ENCODE results near the gene VSIG8.

The VSIG8 gene

DNA sequence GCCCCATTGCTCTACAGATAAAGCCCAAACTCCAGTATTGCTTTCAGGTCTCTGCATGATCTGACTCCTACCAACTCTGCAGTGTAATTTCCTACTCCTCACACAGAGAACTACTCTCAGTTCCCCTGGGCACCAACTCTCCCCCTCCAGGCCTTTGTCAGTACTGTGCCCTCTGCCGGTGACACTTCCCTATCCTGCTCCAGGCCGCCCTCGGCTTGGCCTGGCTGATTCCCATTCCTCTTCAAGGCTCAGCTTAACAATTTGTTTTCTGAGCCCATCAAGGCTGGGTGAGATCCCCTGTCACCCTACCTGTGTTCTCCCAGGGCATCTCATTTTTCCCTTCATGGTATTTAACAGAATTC, 33.2 kb downstream of the VSIG8 start:
- DNase-seq (ENCODE audit: low spot score), result peak; percentile 76

DNA sequence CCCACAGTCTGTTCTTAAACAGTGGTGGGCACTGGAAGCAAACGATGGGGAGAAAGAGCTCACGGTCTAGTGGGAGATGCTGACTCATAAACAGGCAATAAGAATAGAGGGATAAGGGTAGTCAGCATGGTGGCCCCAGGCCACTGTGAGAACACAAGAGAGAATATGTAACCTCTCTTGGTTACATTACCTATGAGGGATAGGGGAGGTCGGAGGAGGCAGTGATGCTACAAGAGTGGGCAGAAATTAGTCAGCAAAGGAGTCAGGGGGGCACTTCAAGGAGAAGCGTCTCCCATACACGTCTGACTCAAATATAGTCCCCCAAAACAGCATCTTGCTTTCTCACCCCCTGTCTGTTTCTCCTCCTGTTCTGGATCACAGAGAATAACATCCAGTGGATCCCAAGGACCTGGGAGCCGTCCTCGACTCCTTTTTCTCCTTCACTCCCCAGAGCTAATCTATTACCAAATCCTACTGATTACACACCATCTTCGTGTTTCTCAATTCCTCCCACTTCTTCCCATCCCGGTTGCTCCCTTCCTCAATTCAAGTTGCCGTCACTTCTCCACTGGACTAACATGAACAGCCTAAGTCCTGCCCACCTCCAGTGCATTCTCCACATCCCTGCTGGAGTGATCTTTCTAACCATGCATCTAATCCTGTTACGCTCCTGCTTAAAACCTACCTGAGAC, 33.7 kb downstream of the VSIG8 start:
- no peak for DNase-seq (ENCODE audit: low spot score)

DNA sequence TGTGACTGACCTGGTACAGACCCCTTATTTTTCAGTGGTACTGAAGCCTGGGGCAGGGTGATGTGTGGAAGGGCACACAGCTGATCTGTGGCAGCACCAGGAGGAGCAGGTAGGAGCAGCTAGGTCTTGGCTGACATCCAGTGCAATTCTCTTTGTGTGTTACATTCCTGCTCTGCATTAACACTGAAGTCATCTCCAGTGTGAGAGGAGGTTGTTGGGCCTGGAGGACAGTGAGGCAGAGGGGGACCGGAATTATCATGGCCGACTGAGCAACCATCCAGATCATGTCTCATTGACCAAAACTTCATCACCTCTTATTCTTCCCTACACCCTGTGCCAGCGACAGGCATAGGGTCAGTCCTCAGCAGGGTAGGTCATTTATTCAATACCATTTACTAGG, 34.3 kb downstream of the VSIG8 start:
- no peak for DNase-seq (ENCODE audit: low spot score)

DNA sequence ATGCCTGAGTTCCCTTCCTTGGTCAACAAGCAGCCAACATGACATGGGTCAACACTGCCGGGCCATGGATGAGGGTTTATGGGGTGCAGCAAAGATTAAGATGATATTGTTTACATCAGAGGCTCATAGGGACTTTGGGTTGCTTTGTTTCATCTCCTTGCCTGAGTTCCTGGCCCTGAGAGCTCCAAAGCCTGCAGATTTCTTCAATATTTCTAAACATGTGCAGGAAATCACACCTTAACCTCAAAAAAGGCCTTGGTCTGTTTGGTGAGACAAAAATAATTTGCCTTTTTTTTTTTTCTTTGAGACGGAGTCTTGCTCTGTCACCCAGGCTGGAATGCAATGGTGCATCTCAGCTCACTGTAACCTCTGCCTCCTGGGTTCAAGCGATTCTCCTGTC, 34.9 kb downstream of the VSIG8 start:
- DNase-seq (ENCODE audit: low spot score), result no peak

DNA sequence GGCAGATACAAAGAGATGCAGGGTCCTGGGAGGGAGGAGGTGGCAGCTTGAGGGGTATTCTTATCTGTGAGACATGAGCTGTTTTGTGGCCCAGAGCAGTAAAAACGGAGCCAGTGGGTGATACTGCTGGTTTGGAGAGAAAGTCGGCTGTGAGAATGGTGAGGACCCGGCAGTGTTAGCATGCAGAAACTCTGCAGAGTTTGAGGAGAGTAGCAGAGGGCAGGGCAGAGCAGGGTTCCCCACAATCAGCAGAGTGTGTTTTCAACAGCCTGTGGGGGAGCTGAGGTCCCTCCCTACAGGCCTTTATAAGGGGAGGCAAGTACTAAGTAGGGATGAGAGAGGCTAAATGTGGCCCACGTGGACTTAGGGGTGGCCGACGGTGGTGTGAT, 35.4 kb downstream of the VSIG8 start:
- no peak for DNase-seq (ENCODE audit: low spot score)

DNA sequence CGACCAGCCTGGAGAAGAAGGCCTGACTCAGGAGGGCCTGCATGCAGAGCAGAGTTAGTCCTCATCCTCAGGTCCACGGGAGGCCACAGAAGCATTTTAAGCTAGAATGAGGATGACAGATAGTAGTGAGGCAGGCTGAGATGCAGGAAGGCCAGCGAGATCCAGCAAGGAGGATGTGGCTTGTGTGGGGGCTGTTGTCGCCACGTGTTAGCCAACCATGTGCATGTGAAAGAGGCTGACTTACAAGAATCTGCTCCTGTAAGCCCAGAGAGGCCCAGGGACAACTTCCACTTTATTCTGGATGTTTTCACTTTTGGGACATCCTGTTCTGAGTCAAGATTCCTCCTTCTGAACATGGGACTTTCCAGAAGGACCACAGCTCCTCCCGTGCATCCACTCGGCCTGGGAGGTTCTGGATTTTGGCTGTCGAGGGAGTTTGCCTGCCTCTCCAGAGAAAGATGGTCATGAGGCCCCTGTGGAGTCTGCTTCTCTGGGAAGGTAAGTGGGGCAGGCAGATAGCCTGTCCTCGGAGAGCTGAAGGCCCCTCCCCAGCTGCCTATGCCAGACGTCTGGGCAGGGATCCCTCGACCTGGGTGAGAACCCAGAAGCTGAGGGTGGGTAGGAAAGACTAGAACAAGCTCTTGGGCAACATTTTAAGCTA, 35.9 kb downstream of the VSIG8 start, which contains the start of gene SLAMF8:
SLAMF8 (plus strand) TSS at position 433 of the 661 bp plus-strand sequence; CDS start at position 459, 26 bp downstream.
- DNase-seq (ENCODE audit: low spot score), result no peak

DNA sequence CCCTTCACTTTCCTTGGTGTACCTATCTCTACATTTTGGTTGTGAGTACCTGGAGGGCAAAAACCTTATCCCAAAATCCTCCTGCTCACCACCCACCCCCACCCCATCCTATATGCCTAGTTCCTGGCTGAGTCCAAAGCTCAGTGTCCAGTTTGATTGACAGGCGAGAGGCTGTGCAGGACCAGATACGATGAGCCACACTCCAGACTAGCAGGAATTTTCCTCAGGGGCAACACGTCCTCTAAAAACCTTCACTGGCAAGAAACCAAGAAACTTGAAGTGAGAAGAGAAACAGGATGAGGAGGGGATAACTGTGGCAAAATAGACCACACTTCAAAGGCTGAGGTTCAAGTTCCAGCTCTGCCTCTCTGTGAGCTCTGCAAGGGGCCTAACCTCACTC, 36.9 kb downstream of the VSIG8 start:
- no peak for DNase-seq (ENCODE audit: low spot score)

DNA sequence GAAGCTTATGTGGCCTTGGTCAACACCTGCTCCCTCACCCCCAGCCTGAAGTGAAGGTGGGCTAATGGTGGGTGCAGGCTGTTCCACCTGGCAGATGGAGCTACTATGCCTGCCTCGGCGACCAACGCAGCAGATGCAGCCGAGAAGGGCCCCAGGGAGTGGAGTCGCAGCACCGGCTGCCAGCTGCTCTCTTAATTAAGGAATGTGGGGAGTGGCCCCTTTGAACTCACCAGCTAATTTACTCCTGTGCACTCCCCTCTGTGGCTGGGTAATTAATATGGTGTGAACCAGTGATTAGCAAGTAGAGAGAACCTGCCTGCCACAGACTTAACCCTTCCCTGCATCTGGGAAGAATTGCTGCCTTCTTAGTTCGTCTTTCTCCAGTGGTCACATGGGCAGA, 39.1 kb downstream of the VSIG8 start:
- peak; percentile 40 for DNase-seq (ENCODE audit: low spot score)

DNA sequence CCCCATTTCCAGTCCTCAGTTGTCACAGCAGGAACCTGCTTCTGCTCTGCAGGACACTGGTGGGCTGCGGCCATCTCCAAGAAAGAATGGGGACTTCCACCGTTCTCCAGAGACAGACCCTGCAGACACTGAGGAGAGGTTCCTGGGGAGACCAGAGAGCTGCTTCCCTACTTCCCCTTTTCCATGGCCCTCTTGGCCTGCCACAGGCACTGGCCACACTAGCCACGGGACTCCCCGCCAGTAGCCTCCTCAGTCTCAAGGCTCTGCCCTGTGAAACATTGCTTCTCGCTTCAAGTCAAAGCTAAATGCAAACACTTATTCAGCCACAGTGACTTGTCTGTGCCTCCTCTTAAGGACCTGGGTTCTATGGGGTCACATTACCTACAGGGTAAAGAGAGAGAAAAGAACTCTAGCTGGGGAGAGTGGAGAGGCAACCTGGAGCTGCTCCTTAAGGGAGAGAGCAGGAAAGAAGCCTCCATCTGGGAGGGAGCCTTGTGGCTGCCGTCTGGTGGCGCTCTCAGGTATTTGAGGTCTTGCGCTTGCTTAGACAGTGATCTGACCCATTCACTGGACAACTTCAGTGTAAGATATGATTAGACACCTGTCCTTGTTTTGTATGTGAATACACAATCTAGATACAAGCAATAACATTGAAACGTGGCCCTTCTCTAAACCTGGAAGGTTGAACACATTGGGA, 41.1 kb downstream of the VSIG8 start:
- peak; percentile 61 for DNase-seq (ENCODE audit: low spot score)

DNA sequence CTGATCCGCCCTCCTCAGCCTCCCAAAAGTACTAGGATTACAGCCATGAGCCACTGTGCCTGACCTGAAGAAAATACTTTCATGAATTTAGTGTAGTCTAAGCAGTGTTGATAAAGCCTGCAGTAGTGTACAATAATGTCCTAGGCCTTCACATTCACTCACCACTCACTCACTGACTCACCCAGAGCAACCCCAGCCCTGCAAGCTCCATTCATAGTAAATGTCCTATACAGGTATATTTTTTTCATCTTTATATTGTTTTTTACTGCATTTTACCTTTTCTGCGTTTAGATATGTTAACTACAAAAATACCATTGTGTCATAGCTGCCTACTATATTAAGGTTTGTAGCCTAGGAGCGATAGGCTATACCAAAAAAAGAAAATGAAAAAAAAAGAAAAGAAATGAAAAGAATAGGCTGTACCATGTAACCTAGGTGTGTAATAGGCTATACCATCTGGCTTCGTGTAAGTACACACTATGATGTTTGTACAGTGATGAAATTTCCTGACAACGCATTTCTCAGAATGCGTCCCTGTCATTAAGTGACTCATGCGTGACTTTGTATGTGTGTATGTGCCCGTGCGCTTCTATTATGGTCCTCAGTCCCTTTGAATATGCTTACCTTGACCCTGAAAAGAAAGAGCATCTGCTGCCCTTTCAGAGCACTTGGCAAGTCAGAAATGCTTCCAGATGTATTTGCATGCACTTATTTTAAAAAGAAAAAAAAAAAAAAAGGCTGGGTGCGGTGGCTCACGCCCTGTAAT, 45.0 kb downstream of the VSIG8 start:
- no peak for DNase-seq (ENCODE audit: low spot score)

DNA sequence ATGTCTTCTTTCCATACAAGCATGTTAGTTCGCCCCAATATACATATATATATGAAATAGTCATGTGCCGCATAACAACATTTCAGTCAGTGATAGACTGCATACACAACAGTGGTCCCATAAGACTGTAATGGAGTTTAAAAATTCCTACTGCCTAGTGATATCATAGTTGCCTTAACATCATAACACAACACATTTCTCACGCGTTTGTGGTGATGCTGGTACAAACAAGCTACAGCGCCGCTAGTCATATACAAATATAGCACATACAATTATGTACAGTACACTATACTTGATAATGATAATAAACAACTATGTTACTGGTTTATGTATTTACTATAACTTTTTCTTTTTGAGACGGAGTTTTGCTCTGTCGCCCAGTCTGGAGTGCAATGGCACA, 46.5 kb downstream of the VSIG8 start:
- DNase-seq (ENCODE audit: low spot score), result no peak

DNA sequence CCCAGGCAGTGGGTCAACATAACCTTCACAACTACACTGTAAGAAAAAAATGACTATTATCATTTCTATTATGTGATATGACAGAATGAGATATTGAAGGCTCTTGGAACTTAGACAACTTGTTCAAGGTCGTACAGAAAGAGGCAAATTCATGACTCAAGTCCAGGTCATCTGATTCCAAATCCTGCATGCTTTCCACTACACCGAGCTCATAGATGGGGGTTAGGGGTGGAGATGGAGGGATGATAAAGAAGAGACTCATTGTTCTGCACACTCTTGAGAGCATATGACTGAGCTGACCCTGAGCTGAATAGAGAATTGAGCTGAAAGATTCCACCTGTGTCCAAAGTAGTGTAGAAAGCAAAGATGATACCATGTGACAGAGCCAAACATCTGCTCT, 57.5 kb downstream of the VSIG8 start:
- no peak for DNase-seq (ENCODE audit: low spot score)

Measured in iPS-NIHi11 (cell line).